GM12873 (cell line): Measurements from ENCODE around the gene SARM1.

ENCODE experiments used
- TF ChIP-seq, protein P1 (sequence below): IDR thresholded peaks from 2 replicates; pipeline ENCODE4 v1.5.1; 2012; ENCODE audit warnings: low read depth, mild to moderate bottlenecking, moderate library complexity, low read length, control low read depth; ENCODE audit not compliant: insufficient read depth; ENCODE audit errors: missing control alignments

SARM1 gene

GRCh38 chr17:28335959-28336871 lies 35.3 kb upstream of the SARM1 start:
- TF ChIP-seq, protein P1, sequence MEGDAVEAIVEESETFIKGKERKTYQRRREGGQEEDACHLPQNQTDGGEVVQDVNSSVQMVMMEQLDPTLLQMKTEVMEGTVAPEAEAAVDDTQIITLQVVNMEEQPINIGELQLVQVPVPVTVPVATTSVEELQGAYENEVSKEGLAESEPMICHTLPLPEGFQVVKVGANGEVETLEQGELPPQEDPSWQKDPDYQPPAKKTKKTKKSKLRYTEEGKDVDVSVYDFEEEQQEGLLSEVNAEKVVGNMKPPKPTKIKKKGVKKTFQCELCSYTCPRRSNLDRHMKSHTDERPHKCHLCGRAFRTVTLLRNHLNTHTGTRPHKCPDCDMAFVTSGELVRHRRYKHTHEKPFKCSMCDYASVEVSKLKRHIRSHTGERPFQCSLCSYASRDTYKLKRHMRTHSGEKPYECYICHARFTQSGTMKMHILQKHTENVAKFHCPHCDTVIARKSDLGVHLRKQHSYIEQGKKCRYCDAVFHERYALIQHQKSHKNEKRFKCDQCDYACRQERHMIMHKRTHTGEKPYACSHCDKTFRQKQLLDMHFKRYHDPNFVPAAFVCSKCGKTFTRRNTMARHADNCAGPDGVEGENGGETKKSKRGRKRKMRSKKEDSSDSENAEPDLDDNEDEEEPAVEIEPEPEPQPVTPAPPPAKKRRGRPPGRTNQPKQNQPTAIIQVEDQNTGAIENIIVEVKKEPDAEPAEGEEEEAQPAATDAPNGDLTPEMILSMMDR = no peak

- TF ChIP-seq, protein P1 = no peak
These were observed 33.3 kb upstream of the SARM1 start for GRCh38 chr17:28338056-28338768.

GRCh38 chr17:28339431-28339830 lies 32.1 kb upstream of the SARM1 start:
- TF ChIP-seq, protein P1 = no peak

GRCh38 chr17:28340374-28340773 lies 31.1 kb upstream of the SARM1 start:
- TF ChIP-seq, protein P1 = no peak

GRCh38 chr17:28341516-28341915 lies 30.0 kb upstream of the SARM1 start:
- TF ChIP-seq, protein P1 = no peak

DNA sequence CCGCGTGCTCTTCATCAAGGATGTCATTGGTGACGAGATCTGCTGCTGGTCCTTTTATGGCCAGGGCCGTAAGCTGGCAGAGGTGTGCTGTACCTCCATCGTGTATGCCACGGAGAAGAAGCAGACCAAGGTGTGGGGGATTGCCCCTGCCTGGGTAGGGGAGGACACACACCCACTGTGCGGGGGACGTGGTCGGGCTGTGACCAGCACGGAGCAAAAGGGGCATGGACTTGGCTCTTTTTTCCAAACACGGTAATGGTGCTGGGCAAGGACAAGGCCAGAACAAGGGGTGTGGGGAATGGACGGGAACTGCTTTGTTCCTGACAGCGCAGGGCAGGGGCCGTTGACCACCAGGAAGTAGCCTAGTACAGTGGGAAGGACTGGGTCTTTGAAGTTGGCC lies 29.2 kb upstream of the SARM1 start:
- TF ChIP-seq, protein P1 = no peak

- TF ChIP-seq, protein P1 = no peak
These were observed 28.0 kb upstream of the SARM1 start for GRCh38 chr17:28343491-28343932.
